GM19099 (cell line): ENCODE measurements around the gene MBLAC1.
A peak's percentile ranks its signal among the peaks of the same experiment; 100 is the strongest.

Source experiments
- POLR2A ChIP-seq: IDR thresholded peaks from 3 replicates; pipeline ENCODE4 v1.6.1; 2011; ENCODE audit warnings: low read depth; ENCODE audit not compliant: insufficient read length; ENCODE audit errors: extremely low read depth

MBLAC1 gene, protein sequence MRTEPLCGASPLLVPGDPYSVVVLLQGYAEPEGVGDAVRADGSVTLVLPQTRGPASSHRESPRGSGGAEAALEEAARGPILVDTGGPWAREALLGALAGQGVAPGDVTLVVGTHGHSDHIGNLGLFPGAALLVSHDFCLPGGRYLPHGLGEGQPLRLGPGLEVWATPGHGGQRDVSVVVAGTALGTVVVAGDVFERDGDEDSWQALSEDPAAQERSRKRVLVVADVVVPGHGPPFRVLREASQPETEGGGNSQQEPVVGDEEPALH

DNA sequence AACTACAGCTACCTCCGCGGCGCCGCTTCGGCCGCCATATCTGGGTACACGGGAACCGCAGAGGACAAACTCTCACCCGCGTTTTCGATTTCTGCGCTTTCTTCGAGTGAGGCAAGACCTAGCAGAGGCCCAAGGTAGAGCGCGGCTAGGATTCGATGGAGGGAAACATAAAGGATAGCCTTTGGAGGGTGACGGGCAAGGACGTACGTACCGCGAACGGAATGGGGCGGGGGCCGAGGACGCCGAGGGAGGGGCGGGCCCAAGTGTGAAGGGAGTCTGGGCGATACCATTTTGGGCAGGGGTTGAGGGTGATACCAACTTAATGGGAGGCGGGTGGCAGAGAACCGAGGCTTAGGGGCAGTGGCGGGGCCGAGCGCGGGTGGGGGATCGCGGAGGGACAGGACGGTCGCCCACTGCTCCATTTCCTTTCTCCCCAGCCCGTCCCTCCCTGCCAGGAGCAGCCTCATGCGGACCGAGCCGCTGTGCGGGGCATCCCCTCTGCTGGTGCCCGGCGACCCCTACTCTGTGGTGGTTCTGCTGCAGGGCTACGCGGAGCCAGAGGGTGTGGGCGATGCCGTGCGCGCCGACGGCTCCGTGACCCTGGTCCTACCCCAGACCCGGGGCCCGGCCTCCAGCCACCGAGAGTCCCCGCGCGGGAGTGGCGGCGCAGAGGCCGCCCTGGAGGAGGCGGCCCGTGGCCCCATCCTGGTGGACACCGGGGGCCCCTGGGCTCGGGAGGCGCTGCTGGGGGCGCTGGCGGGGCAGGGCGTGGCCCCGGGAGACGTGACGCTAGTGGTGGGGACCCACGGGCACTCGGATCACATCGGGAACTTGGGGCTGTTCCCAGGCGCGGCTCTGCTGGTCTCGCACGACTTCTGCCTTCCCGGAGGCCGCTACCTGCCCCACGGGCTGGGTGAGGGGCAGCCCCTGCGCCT is at the start of gene MBLAC1:
TSS of gene MBLAC1 (plus strand) at position 37 of the 935 bp plus-strand sequence. CDS start at position 466, 429 bp downstream.
- peak; percentile 81 for TF ChIP-seq POLR2A

DNA sequence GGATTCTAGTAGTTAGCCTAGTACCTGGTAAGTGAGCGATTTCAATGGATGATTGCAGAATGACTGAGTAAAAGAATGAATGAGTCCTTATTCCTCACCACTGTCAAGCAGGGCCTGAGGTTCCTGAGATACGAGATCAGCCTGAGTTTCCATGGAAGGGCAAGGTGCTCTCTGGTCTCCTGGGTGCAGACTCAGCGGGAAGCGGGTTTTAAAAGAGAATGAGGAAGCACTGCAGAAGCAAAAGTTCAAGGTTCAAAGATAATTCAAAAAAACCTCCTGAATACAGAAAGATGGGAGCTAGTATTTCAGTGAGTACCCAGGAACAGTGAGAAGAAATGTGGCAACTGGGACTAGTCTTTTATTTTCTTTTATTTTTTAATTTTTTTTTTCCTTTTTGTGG is 49.6 kb upstream of the MBLAC1 start:
- TF ChIP-seq POLR2A, result no peak

DNA sequence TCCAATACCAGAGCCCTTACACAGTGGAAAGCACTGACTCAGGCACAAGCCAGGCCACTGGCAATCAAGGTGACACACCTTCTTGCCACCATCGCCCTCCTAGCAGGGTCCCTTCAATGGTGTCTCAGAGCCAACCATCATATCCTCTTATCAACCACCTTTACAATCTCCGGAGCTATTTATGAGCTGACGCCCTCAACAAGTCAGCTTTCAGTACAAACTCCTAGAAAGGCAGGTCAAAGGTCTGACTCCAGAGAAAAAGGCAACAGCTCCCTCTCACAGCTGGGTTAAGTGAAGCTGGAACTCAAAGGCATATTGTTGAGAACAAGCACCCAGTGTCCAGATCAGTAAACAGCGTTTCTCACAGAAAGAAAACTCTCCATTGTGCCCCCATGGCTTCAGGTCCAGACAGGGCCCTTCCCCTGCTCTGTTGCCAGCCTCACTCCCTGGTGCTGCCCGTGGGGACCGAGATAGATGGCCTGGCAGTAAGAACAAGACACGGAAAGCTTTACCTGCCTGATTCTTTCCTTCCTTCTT is 47.7 kb upstream of the MBLAC1 start:
- no peak for TF ChIP-seq POLR2A

DNA sequence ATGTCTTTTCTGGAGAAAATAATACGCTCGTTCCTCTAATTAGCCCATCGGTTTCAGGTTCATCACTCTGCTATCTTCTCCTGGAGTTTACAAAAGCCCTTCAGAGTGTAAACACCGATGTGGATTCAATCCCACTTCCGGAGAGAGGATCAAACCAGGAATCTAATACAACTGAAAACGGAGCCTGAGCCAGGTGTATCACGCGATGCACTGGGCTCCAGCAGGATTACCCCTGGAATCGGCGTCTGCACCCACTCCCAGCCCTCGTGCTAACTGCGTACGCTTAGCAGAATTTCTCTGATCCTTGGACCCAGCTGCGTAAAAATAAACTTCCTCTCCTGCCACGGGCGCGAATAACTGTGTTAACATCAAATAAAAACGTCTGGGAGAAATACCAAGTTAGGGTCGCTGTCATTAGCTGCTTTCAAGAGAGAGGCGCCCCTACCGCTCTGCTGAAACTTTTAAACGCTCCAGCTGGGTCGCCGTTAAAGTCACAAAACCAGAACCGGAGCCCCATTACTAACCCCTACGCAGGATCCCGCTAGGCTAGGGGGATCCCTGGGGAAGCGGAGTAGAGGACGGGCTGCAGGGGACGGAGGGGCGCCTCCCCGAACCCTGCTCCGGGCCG is 45.7 kb upstream of the MBLAC1 start:
- no peak for TF ChIP-seq POLR2A

DNA sequence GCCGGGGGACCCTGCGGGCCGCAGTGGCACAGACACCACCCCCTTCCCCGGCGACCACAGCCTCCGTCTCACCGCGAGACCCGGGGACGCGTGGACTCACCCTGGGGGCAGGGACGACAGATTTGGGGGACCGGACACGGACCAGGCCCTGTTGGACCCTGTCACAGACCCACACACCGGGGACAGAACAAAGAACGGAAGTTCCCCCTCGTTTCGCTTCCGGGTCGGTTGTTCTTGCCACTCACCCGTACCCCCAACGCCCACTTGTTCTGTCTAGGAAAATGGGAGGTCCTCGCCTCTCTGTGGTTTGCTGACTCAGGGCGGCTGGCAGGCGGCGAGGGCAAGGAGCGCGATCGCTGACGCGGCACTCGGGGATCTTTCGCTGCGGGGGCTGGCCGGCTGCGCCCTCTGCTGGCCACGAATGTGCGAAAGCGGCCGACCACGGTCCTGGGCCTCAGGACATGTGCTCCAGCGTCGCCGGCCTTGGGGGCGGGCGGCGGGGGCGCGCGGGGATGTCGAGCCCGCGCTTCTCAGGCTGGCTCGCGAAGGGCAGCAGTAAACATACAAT is 45.1 kb upstream of the MBLAC1 start, which contains the start of gene ZNF3:
TSS of gene ZNF3 (minus strand) at position 189 of the 568 bp plus-strand sequence. CDS start 4,366 bp downstream, outside the sequence.
- TF ChIP-seq POLR2A, result peak; percentile 92

DNA sequence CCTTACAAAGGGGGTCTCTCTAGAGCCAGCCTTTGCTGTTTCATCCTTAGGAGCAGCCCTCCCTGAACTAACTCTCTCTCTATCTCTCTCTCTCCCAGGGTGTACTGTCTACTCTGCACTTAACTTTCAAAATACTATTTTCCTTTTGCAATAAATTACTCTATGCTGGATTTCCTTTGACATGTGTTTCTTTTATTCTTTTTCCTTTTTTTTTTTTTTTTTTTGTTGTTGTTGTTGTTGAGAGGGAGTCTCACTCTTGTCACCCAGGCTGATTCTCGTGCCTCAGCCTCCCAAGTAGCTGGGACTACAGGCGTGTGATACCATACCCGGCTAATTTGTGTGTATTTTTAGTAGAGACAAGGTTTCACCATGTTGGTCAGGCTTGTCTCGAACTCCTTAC is 43.8 kb upstream of the MBLAC1 start:
- no peak for TF ChIP-seq POLR2A

DNA sequence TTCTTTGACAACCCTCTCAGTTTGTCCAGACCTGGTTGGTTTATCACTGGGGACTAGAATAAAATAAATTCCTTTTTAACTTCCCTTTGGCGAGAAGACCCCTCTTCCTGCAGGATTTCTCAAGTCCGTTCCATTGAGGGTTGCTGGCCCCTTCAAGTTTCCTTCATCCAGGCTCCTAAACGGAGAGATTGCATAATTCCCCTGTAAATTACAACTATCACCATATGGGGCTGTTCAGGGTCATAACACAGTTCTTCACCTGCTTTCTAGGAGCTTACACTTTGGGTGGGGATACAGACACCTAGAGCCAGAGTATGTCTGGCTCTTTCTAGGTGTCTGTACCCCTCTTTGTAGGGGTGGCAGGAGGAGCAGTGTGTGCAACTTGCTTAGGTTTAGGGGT is 41.3 kb upstream of the MBLAC1 start:
- TF ChIP-seq POLR2A, result no peak

DNA sequence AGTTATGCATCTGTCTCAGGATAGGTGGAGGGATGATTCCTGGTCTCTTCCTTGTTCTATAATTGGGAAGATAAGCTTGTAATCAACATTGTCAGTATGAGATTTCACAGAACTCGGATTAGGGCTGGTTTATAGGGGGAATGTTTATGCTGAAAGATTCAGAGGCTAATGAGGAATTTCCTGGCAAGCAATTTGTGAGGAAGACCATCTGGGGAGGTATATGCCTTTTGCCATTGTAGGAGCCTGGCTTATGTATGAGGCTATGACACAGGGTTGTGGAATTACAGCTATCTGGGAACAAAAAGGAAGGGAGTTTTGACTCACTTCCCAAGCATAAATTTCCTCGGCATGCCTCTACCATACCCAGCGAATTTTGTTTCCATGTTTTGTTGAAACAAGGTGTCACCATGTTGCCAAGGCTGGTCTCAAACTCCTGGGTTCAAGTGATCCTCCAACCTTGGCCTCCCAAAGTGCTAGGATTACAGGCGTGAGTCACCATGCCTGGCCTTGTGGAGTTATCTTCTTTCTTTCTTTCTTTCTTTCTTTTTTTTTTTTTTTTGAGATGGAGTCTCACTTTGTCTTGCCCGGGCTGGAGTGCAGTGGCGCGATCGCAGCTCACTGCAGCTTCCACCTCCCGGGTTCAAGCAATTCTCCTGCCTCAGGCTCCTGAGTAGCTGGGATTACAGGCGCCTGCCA is 39.6 kb upstream of the MBLAC1 start:
- no peak for TF ChIP-seq POLR2A

DNA sequence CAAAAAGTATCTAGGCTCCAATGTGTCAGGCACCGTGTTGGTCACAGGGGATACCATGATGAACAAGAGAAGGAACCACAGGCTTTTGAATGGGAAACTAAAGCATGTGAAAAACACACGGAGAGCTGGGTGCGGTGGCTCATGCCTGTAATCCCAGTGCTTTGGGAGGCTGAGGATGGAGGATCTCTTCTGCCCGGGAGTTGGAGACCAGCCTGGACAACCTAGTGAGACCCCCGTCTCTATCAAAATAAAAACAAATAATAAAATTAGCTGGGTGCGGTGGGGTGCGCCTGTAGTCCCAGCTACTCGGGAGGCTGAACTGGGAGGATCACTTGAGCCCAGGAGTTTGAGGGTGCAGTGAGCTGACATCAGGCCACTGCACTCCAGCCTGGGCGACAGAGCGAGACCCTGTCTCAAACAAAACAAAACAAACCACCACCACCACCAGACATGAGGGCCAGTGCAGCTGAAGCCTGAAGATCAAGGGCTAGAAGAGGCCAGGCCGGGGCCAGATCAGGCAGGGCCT is 38.6 kb upstream of the MBLAC1 start:
- TF ChIP-seq POLR2A, result no peak

DNA sequence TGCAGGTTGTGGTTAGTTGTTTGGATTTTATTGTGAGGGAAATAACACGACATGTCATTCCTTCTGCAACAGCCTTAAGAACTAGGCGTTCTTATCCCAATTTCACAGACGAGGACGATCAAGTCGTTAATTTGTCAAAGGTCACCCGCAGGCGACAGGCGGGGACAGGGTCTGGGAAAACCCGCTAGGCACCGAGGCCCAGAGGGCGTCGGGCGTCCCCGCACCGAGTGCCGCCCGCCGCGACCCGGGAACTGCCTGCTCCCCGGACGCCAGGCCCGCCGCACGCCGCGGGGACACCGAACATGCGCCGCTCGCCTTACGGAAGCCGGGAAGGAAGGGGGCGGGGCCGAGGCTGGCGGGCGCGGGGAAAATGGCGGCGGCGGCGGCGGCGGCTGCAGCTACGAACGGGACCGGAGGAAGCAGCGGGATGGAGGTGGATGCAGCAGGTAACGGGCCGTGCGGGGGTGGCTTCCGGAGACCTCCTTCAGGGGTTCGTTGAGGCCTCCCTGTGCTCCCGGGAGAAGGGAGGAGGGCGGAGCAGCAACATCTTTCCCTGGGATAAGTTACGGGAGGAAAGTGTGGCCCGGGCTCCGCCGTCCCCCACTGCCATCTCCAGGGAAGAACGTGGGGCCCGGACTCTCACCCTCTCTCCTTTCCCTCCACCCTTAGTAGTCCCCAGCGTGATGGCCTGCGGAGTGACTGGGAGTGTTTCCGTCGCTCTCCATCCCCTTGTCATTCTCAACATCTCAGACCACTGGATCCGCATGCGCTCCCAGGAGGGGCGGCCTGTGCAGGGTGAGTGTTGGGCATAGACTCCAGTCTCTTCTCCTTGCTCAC is 37.9 kb upstream of the MBLAC1 start, which contains the start of gene COPS6:
TSS of gene COPS6 (plus strand) at position 349 of the 837 bp plus-strand sequence. CDS start at position 371, 22 bp downstream.
- TF ChIP-seq POLR2A, result peak; percentile 93

DNA sequence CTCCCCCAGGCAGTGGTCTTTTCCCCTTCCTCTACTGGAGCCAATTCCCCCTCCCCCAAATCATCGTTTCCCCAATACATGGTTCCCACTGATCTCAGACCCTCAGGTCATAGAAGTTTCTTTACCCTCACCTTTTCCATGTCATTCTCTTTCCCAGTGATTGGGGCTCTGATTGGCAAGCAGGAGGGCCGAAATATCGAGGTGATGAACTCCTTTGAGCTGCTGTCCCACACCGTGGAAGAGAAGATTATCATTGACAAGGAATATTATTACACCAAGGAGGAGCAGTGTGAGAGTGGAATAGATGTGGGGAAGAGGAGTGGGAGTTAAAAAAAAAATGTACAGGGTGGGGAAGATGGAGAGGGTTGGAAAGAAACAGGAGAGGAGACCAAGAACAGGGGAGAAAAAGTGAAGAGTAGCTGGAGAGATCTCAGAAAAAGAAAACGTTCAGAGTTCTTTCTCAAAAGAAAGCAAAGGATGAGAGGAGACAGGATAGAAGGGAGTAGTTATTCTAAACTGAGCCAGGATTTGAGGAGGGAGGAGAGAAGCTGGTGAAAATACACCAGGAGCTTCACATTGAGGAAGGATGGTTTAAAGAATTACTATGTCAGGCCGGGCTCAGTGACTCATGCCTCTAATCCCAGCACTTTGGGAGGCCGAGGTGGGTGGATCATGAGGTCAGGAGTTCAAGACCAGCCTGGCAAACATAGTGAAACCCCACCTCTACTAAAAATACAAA is 37.1 kb upstream of the MBLAC1 start:
- no peak for TF ChIP-seq POLR2A
